Testis (tissue), 3 donors: ENCODE measurements around the gene RNPC3. TPM values are rescaled to one million over a fixed set of nuclear protein-coding genes. Genes with fewer than 3 reads are reported as not detected.

ENCODE experiments used
- DNase-seq: peaks from one replicate; pipeline ENCODE4 v3.0.0-alpha.2; 2019
- H3K27ac ChIP-seq, 2 donors: fragments of 200-600 bp; sonication (generic); one replicate each; pipeline ENCODE4 v1.5.1; 2019
- H3K27me3 ChIP-seq: fragments of 200-600 bp; sonication (generic); one replicate; pipeline ENCODE4 v1.5.1; 2019
- H3K36me3 ChIP-seq: fragments of 200-600 bp; sonication (generic); one replicate; pipeline ENCODE4 v1.5.1; 2017; ENCODE audit warnings: low read depth; ENCODE audit errors: missing control alignments
- H3K4me1 ChIP-seq: fragments of 200-600 bp; sonication (generic); one replicate; pipeline ENCODE4 v1.5.1; 2019
- H3K4me3 ChIP-seq, 2 donors: fragments of 200-600 bp; sonication (generic); one replicate each; pipeline ENCODE4 v1.5.1; 2017 to 2019
- H3K9me3 ChIP-seq: fragments of 200-600 bp; sonication (generic); one replicate; pipeline ENCODE4 v1.5.1; 2017
- POLR2A ChIP-seq: fragments of 450-650 bp; IDR thresholded peaks from one replicate; pipeline ENCODE4 v1.6.1; 2017; ENCODE audit warnings: antibody characterized with exemption, mild to moderate bottlenecking, moderate library complexity
- WGBS, 2 donors: methylation state at CpG; one replicate each; pipeline ENCODE4 v1.1.5; 2018; 5-methylcytosine and 5-hydroxymethylcytosine counted together
- intact Hi-C: fragments of 100-400 bp; cut with DNase I; formaldehyde crosslinking; loops from one replicate; pipeline ENCODE4 v1.15.1; 2023; ENCODE audit warnings: low total_unique reads
- polyA plus RNA-seq: library from polyadenylated mRNA; stranded (reverse); fragments of 350-450 nt; fragmentation: Illumina TruSeq; extraction: RNeasy Lipid Tissue Mini Kit (QIAGEN cat#74804); gene quantifications from one replicate; pipeline ENCODE4 v1.2.3, GENCODE V29; 2014; ENCODE audit warnings: low read depth, low replicate concordance; ENCODE audit not compliant: insufficient read depth
- total RNA-seq, 2 donors: library from RNA; depleted of rRNA; stranded (reverse); fragments of >200 nt; gene quantifications; one replicate each; pipeline ENCODE4 v1.2.3, GENCODE V29; 2016
- TF ChIP-seq, protein P1 (sequence below), 3 experiments: fragments of 450-650 bp in 2 of 3; fragments of 200-600 bp in 1 of 3; sonication (generic) in 1 of 3; IDR thresholded peaks; one replicate each; pipeline ENCODE4 v1.5.1; 2016 to 2019; ENCODE audit warnings: antibody characterized with exemption in 3 of 3, mild to moderate bottlenecking in 2 of 3, moderate library complexity in 1 of 3

The RNPC3 gene
- total and polyA plus RNA-seq, 3 donors from 2014 or later: 18.7 to 62.0 (median 48.6) TPM

DNA sequence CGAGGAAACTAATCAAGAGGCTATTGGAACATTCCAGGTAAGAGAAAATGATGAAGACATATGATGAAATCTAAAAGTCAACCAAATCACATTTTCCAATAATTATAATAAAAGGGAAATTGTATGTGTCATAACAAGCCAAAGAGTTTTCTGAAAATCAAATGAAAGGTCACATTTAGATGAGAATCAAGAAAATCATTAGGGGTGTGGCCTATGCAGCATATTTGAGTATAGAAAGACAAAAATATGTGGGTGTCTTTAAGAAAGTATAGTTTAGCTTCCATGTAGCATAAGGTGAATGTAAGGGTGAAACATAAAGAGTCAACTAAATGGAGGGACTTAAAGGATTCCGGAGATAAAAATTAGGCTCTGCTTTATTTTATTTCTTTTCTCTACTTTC is 9.2 kb upstream of the RNPC3 start:
- Histone ChIP-seq H3K27me3 (no peaks in the 10 kb centered on the region), H3K36me3 (no peaks in the 10 kb centered on the region), H3K4me3 (no peak overlapping the region), H3K4me1 (no peaks in the 10 kb centered on the region), H3K27ac (no peak overlapping the region), H3K9me3 (no peaks in the 10 kb centered on the region)
- intact Hi-C loops: loop anchor here (10.0 kb wide), 1 partner anchor 411 kb away; the partner anchor contains the start of gene COL11A1
- no peak for DNase-seq
- 86 to 91% methylated on average over 2 of the region's 2 CpGs for WGBS, 2 donors
- no peak for TF ChIP-seq POLR2A
- TF ChIP-seq, protein P1, sequence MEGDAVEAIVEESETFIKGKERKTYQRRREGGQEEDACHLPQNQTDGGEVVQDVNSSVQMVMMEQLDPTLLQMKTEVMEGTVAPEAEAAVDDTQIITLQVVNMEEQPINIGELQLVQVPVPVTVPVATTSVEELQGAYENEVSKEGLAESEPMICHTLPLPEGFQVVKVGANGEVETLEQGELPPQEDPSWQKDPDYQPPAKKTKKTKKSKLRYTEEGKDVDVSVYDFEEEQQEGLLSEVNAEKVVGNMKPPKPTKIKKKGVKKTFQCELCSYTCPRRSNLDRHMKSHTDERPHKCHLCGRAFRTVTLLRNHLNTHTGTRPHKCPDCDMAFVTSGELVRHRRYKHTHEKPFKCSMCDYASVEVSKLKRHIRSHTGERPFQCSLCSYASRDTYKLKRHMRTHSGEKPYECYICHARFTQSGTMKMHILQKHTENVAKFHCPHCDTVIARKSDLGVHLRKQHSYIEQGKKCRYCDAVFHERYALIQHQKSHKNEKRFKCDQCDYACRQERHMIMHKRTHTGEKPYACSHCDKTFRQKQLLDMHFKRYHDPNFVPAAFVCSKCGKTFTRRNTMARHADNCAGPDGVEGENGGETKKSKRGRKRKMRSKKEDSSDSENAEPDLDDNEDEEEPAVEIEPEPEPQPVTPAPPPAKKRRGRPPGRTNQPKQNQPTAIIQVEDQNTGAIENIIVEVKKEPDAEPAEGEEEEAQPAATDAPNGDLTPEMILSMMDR (IDR thresholded peaks at IDR 0.05): no peak

DNA sequence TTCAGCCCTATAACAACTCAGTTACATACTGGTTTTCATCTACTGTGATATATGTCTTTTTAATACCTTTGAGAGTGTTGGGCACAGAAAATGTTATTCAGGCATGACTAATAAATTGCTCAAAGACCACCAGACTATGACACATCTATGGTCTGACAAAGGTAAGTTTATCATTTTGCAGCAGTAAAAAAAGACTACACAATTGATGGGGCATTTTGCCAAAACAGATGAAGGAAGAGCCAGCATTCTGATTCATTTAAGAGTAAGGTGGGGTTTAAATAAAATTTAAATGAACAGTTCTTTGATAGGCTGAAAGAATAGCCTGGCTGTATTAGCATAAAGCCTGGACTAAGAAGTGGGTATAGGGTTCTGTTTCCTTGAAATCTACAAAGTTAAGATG is 8.8 kb upstream of the RNPC3 start:
- Histone ChIP-seq H3K9me3 (no peaks in the 10 kb centered on the region), H3K27ac (no peak overlapping the region), H3K4me1 (no peaks in the 10 kb centered on the region), H3K36me3 (no peaks in the 10 kb centered on the region), H3K4me3 (no peak overlapping the region), H3K27me3 (no peaks in the 10 kb centered on the region)
- TF ChIP-seq, protein P1 (IDR thresholded peaks at IDR 0.05): no peak
- no peak for TF ChIP-seq POLR2A
- intact Hi-C loops: loop anchor here (10.0 kb wide), 1 partner anchor 412 kb away; the partner anchor contains the start of gene COL11A1
- DNase-seq: no peak

DNA sequence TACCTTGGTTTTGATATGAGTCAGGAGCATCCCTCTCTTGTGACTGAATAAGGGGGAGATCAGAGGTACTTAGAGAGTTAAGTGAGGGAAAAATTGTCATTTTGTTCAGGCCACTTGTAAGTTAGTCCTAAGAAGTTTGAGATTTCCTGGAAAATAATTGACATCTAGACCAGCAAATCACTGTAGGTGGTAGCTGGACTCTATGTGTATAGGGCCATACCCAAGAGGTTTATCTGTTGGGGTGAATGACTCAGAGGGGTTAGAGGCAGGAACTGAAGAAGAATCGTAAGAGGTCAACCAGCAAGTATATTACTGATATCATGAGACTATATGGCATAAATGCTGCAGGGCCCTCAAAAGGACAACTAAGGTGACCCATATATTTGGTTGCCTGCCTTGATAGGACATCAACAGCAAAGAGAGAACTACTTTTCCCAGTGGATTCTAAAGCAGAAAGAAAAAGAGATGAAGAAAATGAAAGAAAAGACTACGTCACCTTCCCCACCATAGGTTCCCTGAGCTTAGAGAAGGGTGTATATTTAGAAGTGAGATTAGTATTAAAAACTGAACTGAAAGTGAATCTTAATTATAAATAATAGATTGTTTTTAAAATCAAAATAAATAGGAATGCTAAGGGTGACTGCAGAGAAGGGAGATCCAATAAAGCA is 8.0 kb upstream of the RNPC3 start:
- H3K9me3 ChIP-seq: no peaks in the 10 kb centered on the region
- no peaks in the 10 kb centered on the region for H3K27me3 ChIP-seq
- TF ChIP-seq POLR2A: no peak
- no peak overlapping the region for H3K27ac ChIP-seq
- no peak for DNase-seq
- 76 to 84% methylated on average over 2 of the region's 2 CpGs for WGBS, 2 donors
- H3K4me3 ChIP-seq: no peak overlapping the region
- no peaks in the 10 kb centered on the region for H3K36me3 ChIP-seq
- intact Hi-C loops: loop anchor here (10.0 kb wide), 1 partner anchor 413 kb away; the partner anchor contains the start of gene COL11A1
- no peaks in the 10 kb centered on the region for H3K4me1 ChIP-seq

DNA sequence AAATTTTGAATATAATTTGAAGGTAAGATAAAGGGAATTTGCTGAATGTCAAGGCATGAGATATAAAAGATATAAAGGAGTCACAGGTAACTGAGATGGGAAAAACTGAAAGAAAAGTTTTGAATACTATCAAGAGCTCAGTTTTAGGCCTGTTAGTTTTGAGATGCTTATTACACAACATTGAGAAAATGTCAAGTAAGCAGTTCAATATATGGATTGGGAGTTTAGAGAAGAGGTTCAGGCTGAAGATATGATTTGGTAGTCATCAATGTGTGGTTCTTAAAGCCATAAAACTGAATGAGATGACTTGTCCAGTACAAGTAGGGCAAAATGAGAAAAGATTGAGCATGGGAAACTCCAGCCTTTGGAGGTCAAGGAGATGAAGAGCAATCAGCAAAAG is 4.7 kb upstream of the RNPC3 start:
- Histone ChIP-seq H3K4me1 (no peaks in the 10 kb centered on the region), H3K36me3 (no peaks in the 10 kb centered on the region), H3K27ac (no peak overlapping the region), H3K9me3 (no peaks in the 10 kb centered on the region), H3K4me3 (no peak overlapping the region), H3K27me3 (no peaks in the 10 kb centered on the region)
- DNase-seq: no peak
- no peak for TF ChIP-seq POLR2A
- TF ChIP-seq, protein P1 (IDR thresholded peaks at IDR 0.05): no peak
- intact Hi-C loops: no loop called here

DNA sequence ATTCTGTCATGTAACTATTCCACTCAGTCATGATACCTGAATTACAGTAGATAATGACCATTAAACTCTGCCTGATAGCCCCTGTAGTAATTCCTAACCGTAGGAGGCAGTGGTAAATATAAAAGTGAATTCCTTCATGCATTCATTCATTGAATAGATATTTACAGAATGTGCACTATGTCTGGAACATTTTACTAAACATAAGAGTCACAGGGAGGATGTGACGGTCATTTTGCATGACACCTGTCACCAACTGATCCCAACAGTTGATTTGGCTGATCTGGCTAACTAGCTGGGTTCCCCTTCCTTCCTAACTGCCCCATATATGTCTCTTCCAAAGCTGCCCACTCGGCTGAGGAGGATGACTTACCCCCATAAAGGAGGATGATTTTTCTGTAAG is 2.2 kb upstream of the RNPC3 start:
- no peaks in the 10 kb centered on the region for H3K27me3 ChIP-seq
- H3K36me3 ChIP-seq: no peaks in the 10 kb centered on the region
- H3K27ac ChIP-seq: no peak overlapping the region
- intact Hi-C loops: no loop called here
- no peaks in the 10 kb centered on the region for H3K9me3 ChIP-seq
- 79 to 85% methylated on average over 3 of the region's 3 CpGs for WGBS, 2 donors
- no peak for TF ChIP-seq POLR2A
- TF ChIP-seq, protein P1 (IDR thresholded peaks at IDR 0.05): no peak
- no peak overlapping the region for H3K4me3 ChIP-seq
- H3K4me1 ChIP-seq: peaks cover 4% of the 10 kb centered on the region
- no peak for DNase-seq
